GM21528 (cell line): Measurements from ENCODE around the gene HSP90AB1.

ENCODE experiments used
- ATAC-seq: cut with Tn5 transposase; IDR thresholded peaks from one replicate; pipeline ENCODE4 v1.9.1; 2021; ENCODE audit warnings: mild to moderate bottlenecking, moderate library complexity; ENCODE audit not compliant: unreplicated experiment, low FRiP score

Gene HSP90AB1

DNA sequence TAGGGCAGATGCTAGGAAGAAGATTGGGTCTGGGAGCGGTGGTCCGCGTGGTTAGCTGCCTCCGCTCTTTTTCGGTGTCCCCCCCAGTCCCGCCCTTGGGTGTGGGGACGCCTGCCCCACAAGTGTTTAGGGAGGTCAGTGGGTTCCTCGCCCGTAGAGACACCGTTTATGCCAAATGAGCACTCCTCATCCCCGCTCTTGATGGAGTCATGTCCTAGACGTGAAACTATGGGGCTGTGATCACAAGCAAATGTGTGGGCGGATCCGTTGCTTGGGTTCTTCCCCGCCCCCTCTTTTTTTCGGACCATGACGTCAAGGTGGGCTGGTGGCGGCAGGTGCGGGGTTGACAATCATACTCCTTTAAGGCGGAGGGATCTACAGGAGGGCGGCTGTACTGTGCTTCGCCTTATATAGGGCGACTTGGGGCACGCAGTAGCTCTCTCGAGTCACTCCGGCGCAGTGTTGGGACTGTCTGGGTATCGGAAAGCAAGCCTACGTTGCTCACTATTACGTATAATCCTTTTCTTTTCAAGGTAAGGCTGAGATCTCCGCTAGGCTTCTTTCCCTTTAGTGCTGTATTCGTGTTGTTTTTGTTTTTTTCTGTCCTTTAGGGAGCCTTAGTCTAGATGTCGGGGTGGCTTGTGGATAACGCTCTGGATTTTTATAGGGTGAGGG lies at the start of gene HSP90AB1:
Gene HSP90AB1 (plus strand): TSS at position 439 of the 675 bp plus-strand sequence. CDS start 1,529 bp downstream, outside the sequence.
- peak; percentile 69 for ATAC-seq

DNA sequence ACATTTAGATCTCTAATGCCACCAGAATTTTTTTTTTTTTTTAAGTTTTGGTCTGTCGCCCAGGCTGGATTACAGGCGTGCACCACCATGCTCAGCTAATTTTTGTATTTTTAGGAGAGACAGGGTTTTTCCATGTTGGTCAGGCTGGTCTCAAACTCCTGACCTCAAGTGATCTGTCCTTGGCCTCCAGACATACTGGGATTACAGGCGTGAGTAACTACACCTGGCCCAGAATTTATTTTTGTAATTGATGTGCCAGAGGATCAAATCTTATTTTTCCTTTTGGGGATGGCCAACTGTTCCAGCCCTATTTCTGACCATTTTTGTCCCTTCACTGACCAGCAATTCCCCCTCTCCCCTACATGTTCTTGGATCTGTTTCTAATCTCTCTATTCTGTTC lies 48.2 kb upstream of the HSP90AB1 start:
- ATAC-seq = no peak

DNA sequence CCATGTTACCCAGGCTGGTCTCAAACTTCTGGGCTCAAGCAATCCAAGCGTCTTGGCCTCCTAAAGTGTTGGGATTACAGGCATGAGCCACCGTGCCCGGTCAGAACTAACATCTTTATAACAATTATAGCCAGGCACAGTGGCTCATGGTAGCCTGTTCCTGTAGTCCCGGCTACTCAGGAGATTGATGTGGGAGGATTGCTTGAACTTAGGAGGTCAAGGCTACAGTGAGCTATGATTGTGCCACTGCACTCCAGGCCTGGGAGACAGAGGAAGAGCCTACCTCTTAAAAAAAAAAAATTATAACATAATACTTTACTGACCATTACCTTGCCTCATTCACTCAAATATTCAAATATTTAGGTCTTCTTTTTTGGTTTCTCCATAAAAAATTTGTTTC lies 47.0 kb upstream of the HSP90AB1 start:
- no peak for ATAC-seq

DNA sequence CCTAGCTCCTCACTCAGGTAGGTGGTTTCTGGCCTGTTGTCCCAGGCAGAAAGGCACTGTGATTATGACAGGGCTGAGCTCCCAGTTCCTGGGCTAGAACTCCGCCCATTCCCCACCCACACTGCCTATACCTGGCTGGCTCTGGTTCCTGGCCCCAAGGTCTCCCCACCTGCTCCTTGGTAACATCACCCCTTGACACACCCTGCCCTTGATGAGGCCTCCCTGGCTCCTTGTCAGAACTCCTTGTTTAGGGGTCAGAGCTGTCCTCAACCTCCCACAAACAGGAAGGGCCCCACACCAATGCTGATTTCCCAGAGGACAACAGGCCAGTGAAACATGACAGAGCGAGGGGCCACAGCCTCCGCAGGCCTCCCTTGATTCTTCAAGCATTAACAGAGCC lies 45.7 kb upstream of the HSP90AB1 start:
- ATAC-seq = no peak

DNA sequence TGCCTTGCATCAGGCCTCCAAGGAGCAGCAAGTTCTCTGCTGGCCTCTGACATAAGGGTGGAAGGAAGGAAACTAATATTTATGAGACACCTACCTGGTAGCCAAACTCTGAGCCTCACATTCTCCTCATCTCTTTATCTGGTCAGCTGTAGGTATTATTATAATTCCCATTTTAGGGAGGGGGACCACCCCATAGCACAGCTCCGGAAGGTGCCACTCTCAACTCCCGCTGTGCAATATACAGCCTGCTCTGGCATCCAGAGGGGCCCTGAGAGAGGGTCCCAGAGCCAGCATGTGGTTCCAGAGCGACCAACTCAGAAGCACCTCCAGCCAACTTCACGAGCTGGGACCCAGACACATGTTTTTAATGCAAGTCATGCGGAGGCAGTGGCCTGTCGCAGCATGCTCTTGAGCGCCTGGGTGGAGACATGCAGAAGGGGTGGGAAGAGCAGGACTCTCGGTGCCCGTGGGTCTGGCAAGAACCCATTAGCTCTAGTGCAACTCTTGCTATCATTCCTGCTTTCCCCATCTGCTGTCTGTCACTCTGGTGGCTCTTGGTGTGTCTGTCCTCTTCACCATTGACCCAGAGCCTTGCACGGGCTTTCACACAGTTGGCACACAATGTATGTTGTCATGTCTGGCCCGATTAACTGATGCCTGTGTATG lies 45.1 kb upstream of the HSP90AB1 start:
- no peak for ATAC-seq

DNA sequence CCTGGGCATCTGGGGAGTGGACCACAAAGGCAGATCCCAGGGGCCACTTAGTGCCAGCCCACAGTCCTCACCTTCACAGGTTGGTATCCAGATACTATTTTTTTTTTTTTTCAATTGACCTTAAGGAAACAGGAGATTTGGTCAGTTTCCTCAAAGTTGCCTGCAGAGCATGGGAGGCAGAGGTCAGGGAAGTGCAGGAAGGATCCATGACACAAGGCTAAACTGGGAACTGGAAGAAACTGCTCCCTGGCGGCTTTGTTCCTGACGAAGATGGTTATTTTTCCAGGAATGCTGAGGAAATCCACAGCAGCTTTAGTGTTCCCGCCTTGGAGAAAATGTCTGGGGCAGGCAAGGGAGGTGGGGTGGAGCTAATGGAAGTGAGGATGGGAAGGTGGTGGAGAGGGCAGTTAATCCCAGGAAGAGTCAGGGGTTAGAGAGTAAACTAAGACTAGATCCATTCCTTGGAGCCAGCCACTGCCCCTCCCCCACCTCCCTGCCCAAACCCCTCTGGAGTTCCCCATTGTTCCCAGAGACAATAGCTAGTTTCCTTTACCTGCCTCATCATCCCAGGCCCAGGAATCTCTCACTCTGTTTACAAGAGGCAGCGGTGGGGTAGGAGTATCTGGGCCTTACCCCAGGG lies 44.4 kb upstream of the HSP90AB1 start:
- ATAC-seq = no peak

DNA sequence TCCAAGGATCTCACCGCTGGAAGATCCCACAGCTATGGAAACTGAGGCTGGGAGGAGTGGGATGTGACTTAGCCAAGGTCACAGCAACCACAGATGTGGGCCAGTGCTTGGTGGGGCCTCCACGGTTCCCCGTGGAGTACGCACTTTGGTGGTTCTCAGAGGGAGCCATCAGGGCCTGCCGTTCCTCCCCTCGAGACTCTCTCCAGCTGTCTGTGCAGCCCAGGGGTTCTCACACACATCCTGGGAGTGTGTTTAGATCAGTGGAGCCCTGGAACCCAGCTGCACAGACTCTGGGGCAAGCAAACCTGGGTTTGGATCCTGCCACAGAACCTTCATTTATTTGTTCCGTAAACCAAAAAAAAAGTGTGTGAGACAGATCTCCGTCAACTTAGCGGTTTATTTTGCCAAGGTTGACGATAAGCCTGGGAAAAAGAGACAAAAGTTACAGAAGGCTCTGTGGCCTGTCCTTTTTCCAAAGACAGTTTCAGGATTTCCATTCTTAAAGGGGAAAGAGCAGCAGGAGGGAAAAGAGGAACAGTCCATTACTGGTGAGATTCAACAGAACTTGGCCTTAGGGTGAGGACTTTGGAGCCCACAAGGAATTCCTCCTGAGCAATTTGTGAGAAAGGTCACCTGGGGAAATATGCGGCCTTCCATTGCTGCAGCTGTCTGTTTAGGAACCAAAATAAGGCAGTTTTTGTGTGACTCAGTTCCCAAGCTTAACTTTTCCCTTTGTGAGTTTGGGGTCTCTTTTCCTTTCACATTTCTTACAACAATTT lies 43.7 kb upstream of the HSP90AB1 start:
- ATAC-seq = no peak

DNA sequence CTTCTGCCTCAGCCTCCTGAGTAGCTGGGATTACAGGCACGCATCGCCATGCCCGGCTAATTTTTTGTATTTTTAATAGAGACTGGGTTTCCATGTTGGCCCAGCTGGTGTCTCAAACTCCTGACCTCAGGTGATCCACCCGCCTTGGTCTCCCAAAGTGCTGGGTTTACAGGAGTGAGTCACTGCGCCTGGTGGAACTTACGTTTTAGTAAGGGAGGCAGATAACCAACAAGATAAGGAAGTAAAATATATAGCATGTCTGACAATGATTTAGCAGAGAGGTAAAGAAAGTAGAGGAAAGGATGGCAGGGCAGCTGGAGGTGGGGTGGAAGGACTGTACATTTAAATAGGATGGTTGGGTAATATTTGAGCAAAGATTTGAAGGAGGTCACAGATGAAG lies 42.9 kb upstream of the HSP90AB1 start:
- ATAC-seq = no peak

DNA sequence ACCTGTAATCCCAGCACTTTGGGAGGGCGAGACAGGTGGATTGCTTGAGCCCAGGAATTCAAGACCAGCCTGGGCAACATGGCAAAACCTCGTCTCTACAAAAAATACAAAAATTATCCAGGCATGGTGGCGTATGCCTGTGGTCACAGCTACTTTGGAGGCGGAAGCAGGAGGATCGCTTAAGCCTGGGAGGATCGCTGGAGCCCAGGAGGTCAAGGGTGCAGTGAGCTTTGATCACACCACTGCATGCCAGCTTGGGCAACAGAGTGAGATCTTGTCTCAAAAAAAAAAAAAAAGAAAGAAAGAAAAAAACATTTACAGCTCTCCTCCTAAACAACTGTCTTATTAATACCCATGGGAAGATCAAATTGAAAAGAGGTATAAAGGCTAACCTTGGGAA lies 38.9 kb upstream of the HSP90AB1 start:
- ATAC-seq = no peak

DNA sequence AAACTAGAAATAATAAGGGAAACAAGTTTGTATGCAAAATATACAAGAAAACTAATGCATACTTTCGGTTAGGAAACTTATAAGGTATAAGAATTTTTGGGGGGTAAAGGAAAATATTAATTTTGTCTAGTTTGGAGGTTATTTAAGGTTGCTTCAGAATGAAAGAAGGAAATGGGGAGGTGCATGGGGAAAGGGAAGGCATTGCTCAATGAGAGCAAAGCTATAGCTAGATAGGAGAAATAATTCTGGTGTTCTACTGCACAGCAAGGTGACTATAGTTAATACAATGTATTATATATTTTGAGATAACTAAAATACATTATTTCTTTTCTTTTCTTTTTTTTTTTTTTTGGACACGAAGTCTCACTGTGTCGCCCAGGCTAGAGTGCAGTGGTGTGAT lies 35.6 kb upstream of the HSP90AB1 start:
- ATAC-seq = no peak

DNA sequence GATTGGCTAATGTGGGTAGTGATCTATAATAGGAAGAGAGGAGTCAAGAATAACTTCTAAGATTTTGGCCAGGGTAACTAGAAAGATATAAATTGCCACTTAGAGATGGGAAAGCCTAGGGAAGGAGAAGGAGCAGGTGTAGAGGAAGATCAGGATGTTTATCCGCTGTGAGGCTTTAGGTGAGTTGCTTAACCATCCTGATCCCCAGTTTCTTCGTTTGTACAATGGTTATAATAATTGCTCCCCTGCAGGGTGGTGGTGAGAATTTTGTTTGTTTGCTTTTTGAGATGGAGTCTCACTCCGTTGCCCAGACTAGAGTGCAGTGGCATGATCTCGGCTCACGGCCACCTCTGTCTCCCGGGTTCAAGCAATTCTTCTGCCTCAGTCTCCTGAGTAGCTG lies 32.6 kb upstream of the HSP90AB1 start:
- ATAC-seq = no peak

DNA sequence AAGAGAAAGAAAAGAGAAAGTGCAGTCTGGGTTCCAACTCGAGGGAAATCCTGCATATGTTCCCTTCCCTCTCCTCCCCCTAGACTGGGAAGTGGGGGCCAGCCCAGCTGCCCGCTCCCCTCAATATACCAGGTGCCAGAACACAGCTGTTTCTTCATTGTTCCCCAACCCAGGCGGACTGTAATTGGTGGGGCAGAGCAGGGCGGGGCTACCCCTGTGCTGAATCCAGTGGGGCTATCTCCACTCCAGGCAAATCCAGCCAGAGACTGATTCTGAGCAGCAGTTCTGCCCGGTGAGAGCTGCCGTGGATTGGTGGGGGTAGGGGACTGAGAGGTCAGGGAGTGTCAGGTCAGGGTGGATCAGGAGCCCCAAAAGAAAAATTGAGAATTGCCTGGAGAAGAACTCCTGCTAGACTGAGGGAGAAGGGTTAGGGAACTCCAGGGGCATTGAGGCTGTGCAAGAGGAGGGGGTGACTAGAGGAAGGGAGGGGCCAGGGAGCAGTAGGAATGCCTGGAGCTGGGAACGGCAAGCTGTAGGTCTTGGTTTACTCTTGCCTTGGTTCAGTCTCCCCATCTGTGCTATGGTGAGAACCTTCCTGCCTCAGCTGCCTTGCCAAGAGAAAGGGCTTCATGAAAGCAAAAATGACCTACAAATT lies 30.1 kb upstream of the HSP90AB1 start, which contains the start of gene MYMX:
Gene MYMX (plus strand): TSS at position 250 of the 655 bp plus-strand sequence. CDS start 546 bp downstream, outside the sequence.
- ATAC-seq = no peak

DNA sequence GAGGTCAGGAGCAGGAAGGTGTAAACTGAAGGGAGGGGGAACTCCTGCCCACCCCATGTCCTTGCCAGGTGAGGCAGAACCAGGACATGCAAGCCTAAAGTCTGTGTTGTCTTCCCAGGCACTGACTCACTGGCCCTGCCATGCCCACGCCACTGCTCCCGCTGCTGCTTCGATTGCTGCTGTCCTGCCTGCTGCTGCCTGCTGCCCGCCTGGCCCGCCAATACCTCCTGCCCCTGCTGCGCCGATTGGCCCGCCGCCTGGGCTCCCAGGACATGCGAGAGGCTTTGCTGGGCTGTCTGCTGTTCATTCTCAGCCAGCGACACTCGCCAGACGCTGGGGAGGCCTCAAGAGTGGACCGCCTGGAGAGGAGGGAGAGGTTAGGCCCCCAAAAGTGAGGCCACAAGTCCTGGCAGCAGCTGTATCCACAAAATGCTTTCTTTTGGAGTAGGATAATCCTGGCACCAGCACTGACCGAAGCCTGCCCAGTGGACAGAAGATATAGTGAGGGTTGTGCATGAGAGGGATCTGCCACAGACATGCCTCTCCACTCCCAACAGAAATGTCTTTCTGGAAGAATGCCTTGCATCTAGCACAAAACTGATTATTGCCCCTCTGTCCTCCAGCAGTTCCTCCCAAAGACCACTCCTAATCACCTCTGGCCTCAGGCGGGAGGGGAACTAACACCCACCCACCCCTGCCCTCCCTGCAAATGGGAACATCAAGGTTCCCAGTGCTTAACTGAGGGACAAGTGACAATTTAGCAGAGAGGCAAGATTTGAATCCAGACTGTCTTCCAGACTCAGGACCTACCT lies 29.4 kb upstream of the HSP90AB1 start:
- ATAC-seq = no peak

DNA sequence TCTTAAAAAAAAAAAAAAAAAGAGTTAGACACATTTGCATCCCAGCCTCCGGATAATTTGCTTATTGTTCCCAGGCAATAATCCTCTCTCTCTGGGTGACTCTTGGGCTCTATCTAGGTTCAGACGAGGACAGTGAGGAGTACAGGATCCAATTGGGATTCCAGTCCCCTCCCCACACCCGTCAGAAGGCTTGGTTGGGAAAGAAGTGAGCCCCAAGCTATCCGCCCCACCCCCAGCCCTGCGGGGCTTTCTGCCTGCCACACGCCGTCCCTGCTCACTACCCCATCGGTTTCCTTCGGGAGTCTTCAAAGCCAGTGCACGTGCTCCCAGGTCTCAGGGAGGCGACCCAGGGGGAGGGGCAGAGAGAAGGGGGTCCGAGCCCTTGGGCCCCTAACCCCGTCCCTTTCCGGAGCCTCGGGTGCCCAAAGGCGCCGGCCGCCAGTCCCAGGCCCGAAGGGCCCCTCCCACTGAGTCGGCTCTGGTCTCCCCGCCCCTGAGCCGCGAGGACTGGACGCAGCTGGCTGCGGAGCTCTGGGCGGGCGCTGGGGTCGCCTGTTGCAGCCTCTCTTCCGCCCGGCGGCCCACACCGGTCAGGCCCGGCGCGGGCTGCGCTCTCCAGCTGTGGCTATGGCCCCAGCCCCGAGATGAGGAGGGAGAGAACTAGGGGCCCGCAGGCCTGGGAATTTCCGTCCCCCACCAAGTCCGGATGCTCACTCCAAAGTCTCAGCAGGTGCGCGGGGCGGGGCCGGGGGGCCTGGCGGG lies 27.7 kb upstream of the HSP90AB1 start:
- ATAC-seq = peak; percentile 42

DNA sequence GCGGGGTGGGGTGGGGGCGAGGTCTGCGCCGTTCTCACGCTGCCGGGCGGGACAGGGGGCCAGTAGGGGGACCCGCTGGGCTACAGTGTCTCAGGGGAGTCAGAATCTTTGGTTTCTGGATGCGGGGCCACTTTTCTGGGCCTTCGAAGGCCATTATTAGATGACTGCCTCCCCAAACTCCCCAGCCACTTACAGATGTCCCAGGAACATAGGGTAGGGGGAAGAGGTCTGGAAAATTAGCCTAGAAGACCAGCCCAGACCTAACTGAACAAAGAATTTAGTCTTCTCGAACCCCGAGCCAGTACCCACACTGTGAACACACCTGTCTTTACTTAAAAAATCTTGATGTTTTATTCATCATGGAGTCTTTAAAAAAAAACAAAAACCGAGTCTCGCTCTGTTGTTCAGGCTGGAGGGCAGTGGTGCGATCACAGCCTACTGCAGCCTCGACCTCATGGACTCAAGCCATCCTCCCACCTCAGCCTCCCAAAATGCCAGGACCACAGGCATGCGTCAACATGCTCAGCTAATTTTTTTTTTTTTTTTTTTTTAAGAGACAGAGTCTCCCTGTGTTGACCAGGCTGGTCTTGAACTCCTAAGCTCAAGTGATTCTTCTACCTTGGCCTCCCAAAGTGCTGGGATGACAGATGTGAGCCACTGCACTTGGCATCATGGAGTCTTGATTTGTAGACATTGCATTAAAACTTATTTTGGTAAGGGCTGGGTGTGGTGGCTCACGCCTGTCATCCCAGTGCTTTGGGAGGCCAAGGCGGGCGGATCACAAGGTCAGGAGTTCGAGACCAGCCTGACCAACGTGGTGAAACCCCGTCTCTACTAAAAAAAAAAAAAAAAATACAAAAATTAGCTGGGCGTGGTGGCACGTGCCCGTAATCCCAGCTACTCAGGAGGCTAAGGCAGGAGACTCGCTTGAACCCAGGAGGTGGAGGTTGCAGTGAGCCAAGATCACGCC lies 26.8 kb upstream of the HSP90AB1 start:
- no peak for ATAC-seq

DNA sequence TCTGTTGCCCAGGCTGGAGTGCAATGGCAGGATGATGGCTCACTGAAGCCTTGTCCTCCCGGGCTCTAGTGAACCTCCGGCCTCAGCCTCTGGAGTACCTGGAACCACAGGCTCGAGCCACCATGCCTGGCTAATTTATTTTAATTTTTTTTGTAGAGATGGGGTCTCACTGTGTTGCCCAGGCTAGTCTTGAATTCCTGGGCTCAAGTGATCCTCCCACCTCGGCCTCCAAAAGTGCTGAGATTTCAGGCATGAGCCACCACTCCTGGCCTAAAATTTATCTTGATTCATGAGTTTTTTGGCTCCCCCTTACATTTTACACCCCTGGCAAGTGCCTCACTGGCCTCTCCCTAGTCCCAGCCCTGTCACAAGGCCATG lies 26.0 kb upstream of the HSP90AB1 start:
- ATAC-seq = no peak

DNA sequence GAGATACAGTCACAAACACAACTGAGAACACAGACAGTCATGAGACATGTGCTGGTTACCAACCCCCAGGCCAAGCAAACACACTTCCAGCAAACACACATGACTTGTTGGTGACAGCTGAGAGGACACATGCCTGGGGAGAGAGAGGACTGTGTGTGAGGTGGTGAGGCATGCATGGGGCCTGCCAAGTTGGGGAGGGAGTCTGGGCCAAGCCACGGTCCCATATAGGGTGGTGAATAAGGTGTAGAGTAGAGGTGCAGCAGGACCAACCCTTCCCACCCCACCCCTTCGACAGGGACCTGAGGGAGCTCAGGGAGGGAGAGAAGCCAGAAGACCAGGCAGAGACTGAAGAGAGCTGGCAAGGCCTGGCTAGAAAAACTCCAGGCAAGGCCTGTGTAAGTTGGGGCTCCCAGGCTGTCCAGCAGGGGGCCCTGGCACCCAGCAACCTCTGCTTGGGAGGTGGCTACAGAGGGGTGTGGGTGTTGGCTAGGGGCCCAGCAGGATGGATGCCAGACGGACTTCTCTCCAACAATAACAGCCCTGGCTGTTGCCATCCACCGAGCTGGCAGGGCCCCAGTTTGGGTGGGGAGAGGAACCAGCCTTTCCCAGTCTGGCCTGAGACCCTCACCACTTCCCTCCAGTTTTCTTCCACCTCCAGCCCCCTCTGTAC lies 25.5 kb upstream of the HSP90AB1 start:
- no peak for ATAC-seq
